HG02610 (cell line): ENCODE results near the gene DMXL2.

ENCODE experiments used
- ATAC-seq: cut with Tn5 transposase; IDR thresholded peaks from one replicate; pipeline ENCODE4 v1.9.1; 2021; ENCODE audit warnings: mild to moderate bottlenecking, moderate library complexity; ENCODE audit not compliant: unreplicated experiment

DMXL2 gene

GRCh38 chr15:51414256-51414860 lies 208.2 kb downstream of the DMXL2 start:
- ATAC-seq: no peak

DNA sequence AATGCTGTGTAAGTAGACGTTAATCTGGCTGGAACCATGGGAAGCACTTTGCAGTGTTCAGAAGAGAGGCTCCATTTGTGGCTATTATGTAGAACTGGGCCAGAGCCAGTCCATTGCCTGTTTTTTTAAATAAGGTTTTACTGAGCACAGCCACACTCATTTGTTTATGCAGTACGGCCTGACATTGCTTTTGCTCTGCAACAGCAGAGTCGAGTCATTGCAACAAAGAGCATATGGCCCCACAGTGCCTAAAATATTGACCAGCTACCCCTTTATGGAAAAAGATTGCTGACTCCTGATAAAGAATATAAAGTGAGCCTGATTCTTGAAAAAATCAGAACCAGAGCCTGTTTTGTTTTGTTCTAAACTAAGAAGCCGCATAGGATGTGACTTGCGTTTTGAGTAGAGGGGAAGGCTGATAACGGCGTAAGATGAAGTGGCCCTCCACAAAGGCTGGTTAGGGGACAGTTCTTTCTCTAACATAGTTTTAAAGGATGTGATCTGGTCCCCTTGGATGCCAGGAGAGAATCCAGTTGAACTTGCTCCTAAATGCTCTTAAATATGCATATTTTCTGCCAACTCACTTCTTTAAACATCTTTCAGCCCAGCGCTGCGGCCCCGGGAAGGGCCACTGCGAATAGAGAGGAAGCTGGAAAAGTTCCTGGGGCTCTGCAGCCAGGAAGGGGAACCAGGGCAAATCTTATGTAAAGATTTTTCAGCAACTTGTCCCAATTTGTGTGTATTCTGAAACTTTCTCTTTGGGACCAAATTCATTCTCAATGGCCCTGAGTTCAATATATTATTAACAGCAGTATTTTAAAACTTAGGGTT lies 216.7 kb downstream of the DMXL2 start:
- no peak for ATAC-seq

GRCh38 chr15:51403946-51404695 lies 218.4 kb downstream of the DMXL2 start:
- ATAC-seq: no peak

GRCh38 chr15:51403072-51403878 lies 219.3 kb downstream of the DMXL2 start:
- ATAC-seq: no peak

- no peak for ATAC-seq
Observed at GRCh38 chr15:51401872-51402517, 220.6 kb downstream of the DMXL2 start.

DNA sequence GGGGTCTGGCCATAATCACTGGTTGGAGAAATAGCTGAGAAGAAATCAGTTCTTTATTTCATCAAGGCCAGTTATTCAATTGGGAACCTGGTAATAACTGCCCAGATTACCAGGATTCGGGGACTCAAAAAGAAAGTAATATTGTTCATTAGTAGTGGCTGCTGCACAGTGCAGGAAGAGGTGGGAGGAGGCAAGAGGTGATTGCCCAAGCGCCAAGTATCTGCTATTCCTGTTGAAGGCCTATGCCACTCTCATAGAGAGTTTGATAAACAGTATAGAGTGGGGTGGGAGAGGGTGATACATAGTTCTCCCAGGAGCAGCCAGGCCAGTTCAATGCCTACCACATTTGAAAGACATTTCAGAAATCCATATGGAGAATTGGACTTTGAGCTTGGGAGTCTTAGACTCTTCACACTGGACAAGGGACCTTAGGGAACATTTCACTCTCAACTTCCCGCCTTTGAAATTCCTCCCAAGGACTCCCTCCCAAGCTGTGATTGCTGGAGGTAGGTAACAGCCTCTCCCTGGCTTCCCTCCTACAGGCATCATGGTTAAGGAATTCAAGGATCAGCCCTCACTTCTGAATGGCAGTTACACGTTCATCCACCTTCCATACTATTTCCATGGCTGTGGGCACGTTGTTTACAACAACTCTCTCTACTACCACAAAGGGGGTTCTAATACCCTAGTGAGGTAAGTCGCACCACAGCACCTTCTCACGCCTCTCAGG lies 221.4 kb downstream of the DMXL2 start:
- no peak for ATAC-seq

- ATAC-seq: no peak
Observed at GRCh38 chr15:51398626-51399025, 223.9 kb downstream of the DMXL2 start.
